Brain microvascular endothelial cell (primary cell): Measurements from ENCODE around the gene MTCH1.

Source experiments
- DNase-seq: peaks from one replicate; pipeline ENCODE4 v3.0.0-alpha.2; 2020
- H3K27ac ChIP-seq: fragments of 250-450 bp; sonication (Bioruptor Pico); 2 replicates; pipeline ENCODE4 v1.5.1; 2020; ENCODE audit warnings: mild to moderate bottlenecking, moderate library complexity
- H3K27me3 ChIP-seq: fragments of 250-450 bp; sonication (Bioruptor Pico); replicated peaks from 2 replicates; pipeline ENCODE4 v1.5.1; 2020; ENCODE audit warnings: mild to moderate bottlenecking
- H3K36me3 ChIP-seq: fragments of 250-450 bp; sonication (Bioruptor Pico); replicated peaks from 2 replicates; pipeline ENCODE4 v1.5.1; 2020; ENCODE audit warnings: mild to moderate bottlenecking
- H3K4me3 ChIP-seq: 2 replicates; pipeline ENCODE4 v1.5.1; 2011; ENCODE audit warnings: low read depth, mild to moderate bottlenecking, control low read depth, low read length, moderate library complexity
- in situ Hi-C: cut with HindIII; loops from 2 replicates; pipeline ENCODE4 v1.10.0; 2017; ENCODE audit warnings: low sequenced_read_pairs, low pct_ligation_motif_present
- TF ChIP-seq, protein P1 (sequence below): IDR thresholded peaks from 2 replicates; pipeline ENCODE4 v1.5.1; 2011; ENCODE audit warnings: low read depth, mild to moderate bottlenecking, moderate library complexity, low read length, control low read depth, inconsistent platforms; ENCODE audit errors: missing control alignments

MTCH1 gene

DNA sequence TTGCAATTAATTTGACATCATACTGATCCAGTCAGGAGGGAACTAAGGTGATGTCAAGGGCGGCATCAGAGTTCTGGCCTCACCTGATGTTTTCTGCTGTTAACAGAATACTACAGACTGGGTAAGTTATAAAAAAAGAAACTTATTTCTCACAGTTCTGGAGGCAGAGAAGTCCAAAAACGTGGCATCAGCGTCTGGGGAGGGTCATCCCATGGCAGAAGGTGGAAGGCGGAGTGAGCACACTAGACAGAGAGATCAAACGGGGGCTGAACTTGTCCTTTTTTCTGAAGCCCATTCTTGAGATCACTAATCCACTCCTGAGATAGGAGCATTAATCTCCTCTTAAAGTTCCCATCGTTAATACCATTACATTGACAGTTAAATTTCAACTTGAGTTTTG, 3.3 kb upstream of the MTCH1 start:
- TF ChIP-seq, protein P1, sequence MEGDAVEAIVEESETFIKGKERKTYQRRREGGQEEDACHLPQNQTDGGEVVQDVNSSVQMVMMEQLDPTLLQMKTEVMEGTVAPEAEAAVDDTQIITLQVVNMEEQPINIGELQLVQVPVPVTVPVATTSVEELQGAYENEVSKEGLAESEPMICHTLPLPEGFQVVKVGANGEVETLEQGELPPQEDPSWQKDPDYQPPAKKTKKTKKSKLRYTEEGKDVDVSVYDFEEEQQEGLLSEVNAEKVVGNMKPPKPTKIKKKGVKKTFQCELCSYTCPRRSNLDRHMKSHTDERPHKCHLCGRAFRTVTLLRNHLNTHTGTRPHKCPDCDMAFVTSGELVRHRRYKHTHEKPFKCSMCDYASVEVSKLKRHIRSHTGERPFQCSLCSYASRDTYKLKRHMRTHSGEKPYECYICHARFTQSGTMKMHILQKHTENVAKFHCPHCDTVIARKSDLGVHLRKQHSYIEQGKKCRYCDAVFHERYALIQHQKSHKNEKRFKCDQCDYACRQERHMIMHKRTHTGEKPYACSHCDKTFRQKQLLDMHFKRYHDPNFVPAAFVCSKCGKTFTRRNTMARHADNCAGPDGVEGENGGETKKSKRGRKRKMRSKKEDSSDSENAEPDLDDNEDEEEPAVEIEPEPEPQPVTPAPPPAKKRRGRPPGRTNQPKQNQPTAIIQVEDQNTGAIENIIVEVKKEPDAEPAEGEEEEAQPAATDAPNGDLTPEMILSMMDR = no peak
- DNase-seq = no peak
- Histone ChIP-seq H3K27me3 (peaks cover 2% of the 10 kb centered on the region), H3K4me3 (no peak overlapping the region), H3K36me3 (peaks cover 3% of the 10 kb centered on the region), H3K27ac (no peak overlapping the region)
- in situ Hi-C loops = no loop called here

DNA sequence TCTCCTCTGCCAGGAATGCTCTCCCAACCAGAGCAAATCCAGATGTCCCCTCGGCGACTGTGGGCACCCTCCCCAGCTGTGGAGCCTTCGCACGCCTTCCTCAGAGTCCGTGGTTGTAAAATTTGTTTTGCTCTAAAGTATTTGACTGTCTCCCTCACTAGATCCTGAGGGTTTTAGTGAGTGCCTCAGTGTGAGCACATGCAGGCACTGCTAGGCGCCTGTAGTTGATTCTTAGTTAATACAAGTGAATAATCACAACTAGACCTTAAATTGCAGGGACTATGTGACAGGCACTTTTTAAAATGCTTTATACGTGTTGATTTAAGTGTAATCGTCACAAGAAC, 680 bp upstream of the MTCH1 start:
- peak overlapping the region; percentile 71 for H3K4me3 ChIP-seq
- TF ChIP-seq, protein P1 = no peak
- peaks cover 2% of the 10 kb centered on the region for H3K27me3 ChIP-seq
- peak overlapping the region; percentile 97 for H3K27ac ChIP-seq
- in situ Hi-C loops = no loop called here
- peaks cover 6% of the 10 kb centered on the region for H3K36me3 ChIP-seq
- DNase-seq = no peak

DNA sequence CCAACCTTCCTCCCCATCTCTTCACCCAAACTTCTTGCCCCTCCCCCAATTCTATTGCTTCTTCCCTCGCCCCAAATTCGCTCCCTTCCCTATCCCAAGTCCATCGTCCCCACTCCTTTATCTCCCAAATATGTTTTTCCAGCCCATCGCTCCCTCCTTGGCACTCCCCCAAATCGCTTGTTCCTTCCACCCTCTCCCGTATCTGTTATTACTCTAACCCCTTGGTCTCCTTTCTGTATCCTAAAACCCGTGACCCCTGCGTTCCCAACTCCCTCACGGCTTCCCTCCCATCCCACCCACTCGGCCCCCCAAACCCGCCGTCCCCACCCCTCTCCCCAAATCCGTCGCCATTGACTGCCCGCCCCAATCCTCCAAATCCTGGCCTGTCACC, 584 bp downstream of the MTCH1 start:
- Histone ChIP-seq H3K36me3 (peaks cover 12% of the 10 kb centered on the region), H3K27ac (peak overlapping the region; percentile 97), H3K27me3 (no peaks in the 10 kb centered on the region), H3K4me3 (peak overlapping the region; percentile 98)
- no peak for DNase-seq
- TF ChIP-seq, protein P1 = no peak
- in situ Hi-C loops = no loop called here

DNA sequence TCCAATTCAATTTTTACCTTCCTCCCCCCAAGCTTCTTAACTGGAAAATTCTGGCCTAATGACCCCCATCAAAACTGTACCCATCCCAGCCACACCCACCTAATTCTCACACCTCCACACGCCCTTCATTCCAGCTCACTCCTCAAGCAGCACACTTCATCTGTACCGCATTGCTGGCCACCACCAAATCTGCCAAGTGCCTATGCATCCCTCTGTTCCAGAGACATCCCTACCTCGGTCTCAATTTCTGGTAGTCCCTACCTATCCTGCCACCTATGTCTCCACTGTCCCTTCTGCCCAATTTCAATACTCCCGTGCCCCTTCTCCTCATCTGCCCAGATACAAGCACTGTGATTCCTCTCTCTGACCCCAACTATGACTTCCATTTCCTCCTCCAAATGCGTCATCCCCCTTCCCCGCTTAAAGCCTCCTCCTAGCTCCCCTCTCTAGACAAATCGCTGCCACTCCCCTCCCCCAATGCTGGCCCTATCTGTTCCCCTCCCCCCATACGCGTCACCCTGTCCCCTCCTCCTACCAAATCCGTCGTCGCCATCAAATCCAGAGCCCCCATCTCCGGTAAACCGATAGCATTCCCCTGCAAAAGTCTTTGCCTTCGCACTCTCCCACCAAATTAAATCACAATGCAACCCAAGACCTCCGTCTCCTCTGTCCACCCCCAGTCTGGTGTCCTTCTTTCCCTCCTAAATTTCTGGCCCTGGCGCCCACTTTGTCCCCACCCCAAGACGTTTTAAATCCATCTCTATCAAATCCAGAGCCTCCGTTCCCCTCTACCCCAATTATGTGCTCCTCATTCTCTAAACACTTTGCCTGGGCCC, 1.2 kb downstream of the MTCH1 start:
- Histone ChIP-seq H3K27ac (peak overlapping the region; percentile 97), H3K4me3 (peak overlapping the region; percentile 98), H3K36me3 (peaks cover 13% of the 10 kb centered on the region), H3K27me3 (no peaks in the 10 kb centered on the region)
- TF ChIP-seq, protein P1 = no peak
- DNase-seq = peak; percentile 64
- in situ Hi-C loops = no loop called here

DNA sequence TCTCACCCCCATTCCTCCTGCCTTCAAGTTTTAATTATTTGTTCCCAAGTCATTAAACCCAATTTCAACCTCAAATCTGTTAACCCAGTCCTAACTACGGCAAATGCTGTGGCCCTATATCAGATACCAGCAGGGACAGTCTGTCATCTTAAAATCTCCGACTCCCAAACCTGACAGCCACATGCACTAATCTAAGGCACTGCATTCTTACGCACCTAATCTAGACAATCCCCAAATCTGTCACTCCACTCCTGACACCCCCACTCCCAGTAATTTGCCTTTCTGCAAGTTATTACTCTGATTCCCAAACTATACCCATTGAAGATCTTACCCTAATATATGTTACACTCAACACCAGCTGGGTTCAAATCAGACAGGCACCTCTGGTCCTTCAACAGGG, 2.5 kb downstream of the MTCH1 start:
- H3K4me3 ChIP-seq = no peak overlapping the region
- TF ChIP-seq, protein P1 = no peak
- H3K27ac ChIP-seq = no peak overlapping the region

More for the DNA sequence above, 2.5 kb downstream of the MTCH1 start:
- Histone ChIP-seq H3K36me3 (peaks cover 16% of the 10 kb centered on the region), H3K27me3 (no peaks in the 10 kb centered on the region)
- in situ Hi-C loops = no loop called here
- no peak for DNase-seq
